ENCODE results near the gene HNRNPUL1.

GRCh38 chr19:41222240-41222639, 41.9 kb upstream of the HNRNPUL1 start:
- no peak for TF ChIP-seq CTCF (conservative IDR thresholded peaks at IDR 0.05)
- TF ChIP-seq EZH2 (IDR thresholded peaks at IDR 0.05; ENCODE audit: low read depth) = no peak
